HL-60 (cell line): Measurements from ENCODE around the gene SERPINI1.

Experiments
- SPI1 ChIP-seq: IDR thresholded peaks from 2 replicates; pipeline ENCODE4 v1.6.1; 2012; ENCODE audit warnings: low read depth, mild to moderate bottlenecking, borderline replicate concordance
- TF ChIP-seq, protein P1 (sequence below): IDR thresholded peaks from one replicate; pipeline ENCODE4 v1.5.1; 2011; ENCODE audit warnings: low read length, control low read depth, inconsistent platforms; ENCODE audit not compliant: insufficient read depth
- TF ChIP-seq, protein P2 (sequence below): IDR thresholded peaks from 2 replicates; pipeline ENCODE4 v1.6.1; 2012; ENCODE audit warnings: low read depth; ENCODE audit not compliant: insufficient replicate concordance

DNA sequence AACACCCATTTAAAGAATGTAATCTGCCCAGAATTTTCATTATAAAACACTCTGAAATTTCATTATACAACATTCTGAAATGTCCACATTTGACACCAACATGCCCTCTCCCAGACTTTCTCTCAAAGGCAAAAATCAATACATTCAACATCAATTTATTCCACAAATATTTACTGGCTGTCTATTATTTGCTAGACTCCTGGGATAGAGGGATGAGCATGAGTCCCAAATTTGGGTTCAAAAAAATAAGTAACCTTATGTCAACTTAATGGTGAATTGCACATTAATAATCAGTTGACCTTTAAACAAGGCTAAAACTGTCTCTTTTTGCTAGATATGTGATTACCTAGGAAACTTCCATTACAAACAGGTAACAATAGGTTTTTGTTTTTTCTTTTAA lies 109.0 kb downstream of the SERPINI1 start:
- TF ChIP-seq, protein P1, sequence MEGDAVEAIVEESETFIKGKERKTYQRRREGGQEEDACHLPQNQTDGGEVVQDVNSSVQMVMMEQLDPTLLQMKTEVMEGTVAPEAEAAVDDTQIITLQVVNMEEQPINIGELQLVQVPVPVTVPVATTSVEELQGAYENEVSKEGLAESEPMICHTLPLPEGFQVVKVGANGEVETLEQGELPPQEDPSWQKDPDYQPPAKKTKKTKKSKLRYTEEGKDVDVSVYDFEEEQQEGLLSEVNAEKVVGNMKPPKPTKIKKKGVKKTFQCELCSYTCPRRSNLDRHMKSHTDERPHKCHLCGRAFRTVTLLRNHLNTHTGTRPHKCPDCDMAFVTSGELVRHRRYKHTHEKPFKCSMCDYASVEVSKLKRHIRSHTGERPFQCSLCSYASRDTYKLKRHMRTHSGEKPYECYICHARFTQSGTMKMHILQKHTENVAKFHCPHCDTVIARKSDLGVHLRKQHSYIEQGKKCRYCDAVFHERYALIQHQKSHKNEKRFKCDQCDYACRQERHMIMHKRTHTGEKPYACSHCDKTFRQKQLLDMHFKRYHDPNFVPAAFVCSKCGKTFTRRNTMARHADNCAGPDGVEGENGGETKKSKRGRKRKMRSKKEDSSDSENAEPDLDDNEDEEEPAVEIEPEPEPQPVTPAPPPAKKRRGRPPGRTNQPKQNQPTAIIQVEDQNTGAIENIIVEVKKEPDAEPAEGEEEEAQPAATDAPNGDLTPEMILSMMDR: no peak
- TF ChIP-seq SPI1: no peak
- TF ChIP-seq, protein P2, sequence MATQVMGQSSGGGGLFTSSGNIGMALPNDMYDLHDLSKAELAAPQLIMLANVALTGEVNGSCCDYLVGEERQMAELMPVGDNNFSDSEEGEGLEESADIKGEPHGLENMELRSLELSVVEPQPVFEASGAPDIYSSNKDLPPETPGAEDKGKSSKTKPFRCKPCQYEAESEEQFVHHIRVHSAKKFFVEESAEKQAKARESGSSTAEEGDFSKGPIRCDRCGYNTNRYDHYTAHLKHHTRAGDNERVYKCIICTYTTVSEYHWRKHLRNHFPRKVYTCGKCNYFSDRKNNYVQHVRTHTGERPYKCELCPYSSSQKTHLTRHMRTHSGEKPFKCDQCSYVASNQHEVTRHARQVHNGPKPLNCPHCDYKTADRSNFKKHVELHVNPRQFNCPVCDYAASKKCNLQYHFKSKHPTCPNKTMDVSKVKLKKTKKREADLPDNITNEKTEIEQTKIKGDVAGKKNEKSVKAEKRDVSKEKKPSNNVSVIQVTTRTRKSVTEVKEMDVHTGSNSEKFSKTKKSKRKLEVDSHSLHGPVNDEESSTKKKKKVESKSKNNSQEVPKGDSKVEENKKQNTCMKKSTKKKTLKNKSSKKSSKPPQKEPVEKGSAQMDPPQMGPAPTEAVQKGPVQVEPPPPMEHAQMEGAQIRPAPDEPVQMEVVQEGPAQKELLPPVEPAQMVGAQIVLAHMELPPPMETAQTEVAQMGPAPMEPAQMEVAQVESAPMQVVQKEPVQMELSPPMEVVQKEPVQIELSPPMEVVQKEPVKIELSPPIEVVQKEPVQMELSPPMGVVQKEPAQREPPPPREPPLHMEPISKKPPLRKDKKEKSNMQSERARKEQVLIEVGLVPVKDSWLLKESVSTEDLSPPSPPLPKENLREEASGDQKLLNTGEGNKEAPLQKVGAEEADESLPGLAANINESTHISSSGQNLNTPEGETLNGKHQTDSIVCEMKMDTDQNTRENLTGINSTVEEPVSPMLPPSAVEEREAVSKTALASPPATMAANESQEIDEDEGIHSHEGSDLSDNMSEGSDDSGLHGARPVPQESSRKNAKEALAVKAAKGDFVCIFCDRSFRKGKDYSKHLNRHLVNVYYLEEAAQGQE: no peak
